Measurements from ENCODE around the gene DMBX1. TPM values are rescaled to one million over a fixed set of nuclear protein-coding genes. Genes with fewer than 3 reads are reported as not detected.

The DMBX1 gene
- total and polyA plus RNA-seq, 4 experiments from 2014 or later = not detected

- intact Hi-C loops (cut with micrococcal nuclease) = no loop called here
- H3K36me3 Mint-ChIP-seq = no peaks in the 10 kb centered on the region
- no peak overlapping the region for H3K4me3 Mint-ChIP-seq
- H3K27ac Mint-ChIP-seq = no peak overlapping the region
- no peak overlapping the region for H3K27ac ChIP-seq (ENCODE audit: low read depth, low read length)
- no peaks in the 10 kb centered on the region for H3K36me3 ChIP-seq (ENCODE audit: insufficient read depth, low read length)
- H3K27me3 Mint-ChIP-seq = peaks cover 24 to 31% of the 10 kb centered on the region in 2 donors
- DNase-seq = no peak
- ChIA-PET CTCF (ENCODE audit: partially characterized antibody) (interaction anchor here (1.1 kb wide), 1 partner anchor 14 kb away, joined by 4 read pairs; no protein-coding TSS in a partner anchor), POLR2A (ENCODE audit: partially characterized antibody) (no interaction called here)
- H3K4me3 ChIP-seq (ENCODE audit: low read length in 2 of 2) = no peak overlapping the region
- H3K4me1 ChIP-seq (ENCODE audit: insufficient read depth, low read length) = no peaks in the 10 kb centered on the region
- peaks cover 0 to 5% (median 2%) of the 10 kb centered on the region in 4 donors for H3K4me1 Mint-ChIP-seq
- H3K27me3 ChIP-seq (ENCODE audit: insufficient read depth, low read length) = no peaks in the 10 kb centered on the region
- H3K9me3 Mint-ChIP-seq = no peaks in the 10 kb centered on the region
- no peaks in the 10 kb centered on the region for H3K9me3 ChIP-seq (ENCODE audit: control insufficient read depth in 1 of 2, low read length in 2 of 2)
Observed at GRCh38 chr1:46461017-46461808, 28.4 kb upstream of the DMBX1 start.

DNA sequence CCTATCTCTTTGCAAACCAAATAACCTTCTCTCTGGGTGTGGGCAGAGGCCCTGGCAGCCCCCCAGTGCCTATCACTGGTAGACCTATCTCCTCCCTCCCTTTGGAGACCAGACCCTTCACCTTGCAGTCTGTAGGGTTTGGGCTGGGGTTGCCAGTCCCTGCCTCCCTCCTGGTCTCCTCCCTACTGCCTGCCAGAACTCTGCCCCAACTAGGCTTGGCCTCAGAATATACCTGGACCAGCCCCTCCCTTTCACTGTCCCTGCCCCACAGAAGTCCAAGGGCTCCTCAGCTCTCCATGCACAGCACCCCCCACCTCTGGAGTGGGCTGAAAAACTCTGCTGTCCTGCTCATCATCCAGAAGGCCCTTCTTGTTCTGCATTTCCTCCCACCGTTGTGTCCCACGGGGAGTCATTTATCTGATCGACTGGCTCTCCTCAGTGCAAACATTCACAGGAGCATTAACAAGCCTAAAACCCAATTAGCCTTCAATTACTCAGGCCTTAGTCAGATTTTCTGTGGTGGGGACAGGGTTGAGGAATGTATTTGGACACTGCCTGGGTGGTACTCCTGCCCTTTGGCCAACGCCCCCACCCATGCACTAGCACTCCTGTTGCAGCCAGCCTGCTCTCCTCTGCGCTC is 27.7 kb upstream of the DMBX1 start:
- H3K4me1 Mint-ChIP-seq = peaks cover 2 to 7% (median 4%) of the 10 kb centered on the region in 4 donors
- CTCF ChIA-PET (ENCODE audit: partially characterized antibody) = interaction anchor here (1.0 to 1.1 kb wide), 2 partner anchors 15 to 16 kb away, joined by 4 read pairs; no protein-coding TSS in a partner anchor
- H3K36me3 Mint-ChIP-seq = no peaks in the 10 kb centered on the region
- DNase-seq = no peak
- H3K27ac Mint-ChIP-seq = no peak overlapping the region
- H3K36me3 ChIP-seq (ENCODE audit: insufficient read depth, low read length) = no peaks in the 10 kb centered on the region
- H3K27ac ChIP-seq (ENCODE audit: low read depth, low read length) = no peak overlapping the region
- POLR2A ChIA-PET (ENCODE audit: partially characterized antibody) = no interaction called here
- H3K4me3 ChIP-seq (ENCODE audit: low read length in 2 of 2) = no peak overlapping the region
- no peaks in the 10 kb centered on the region for H3K9me3 ChIP-seq (ENCODE audit: control insufficient read depth in 1 of 2, low read length in 2 of 2)
- peaks cover under 1% of the 10 kb centered on the region for H3K27me3 ChIP-seq (ENCODE audit: insufficient read depth, low read length)
- no peak overlapping the region for H3K4me3 Mint-ChIP-seq
- peaks cover 26 to 33% of the 10 kb centered on the region in 2 donors for H3K27me3 Mint-ChIP-seq
- intact Hi-C loops (cut with micrococcal nuclease) = no loop called here
- H3K4me1 ChIP-seq (ENCODE audit: insufficient read depth, low read length) = peaks cover 1% of the 10 kb centered on the region
- no peaks in the 10 kb centered on the region for H3K9me3 Mint-ChIP-seq

DNA sequence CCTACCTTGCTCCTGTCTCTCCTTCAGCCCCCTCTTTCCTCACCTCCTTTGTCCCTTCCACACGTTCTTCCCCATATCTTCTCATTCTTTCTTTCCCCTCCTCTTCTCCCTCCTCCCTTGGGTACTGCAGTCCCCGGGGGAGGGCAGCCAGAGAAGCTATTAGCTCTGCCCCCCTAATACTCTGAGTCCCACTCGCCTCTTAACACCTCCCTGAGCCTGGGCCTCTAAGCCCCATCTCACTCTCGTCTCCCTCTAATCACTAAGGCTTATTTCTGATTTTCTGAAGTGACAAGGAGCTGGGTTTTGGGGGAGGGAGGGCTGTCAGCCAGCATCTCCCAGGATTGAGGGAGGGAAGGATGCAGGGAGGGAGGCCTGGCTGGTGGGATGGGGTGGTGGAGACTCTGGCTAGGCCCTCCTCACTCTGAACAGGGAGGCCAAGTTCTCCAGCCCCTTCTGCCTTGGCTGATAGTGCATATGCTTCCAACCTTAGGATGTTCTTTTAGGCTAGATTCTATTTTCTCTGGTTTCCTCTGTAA is 25.6 kb upstream of the DMBX1 start:
- DNase-seq = no peak
- Mint-ChIP-seq H3K4me1 (peaks cover 8 to 11% (median 10%) of the 10 kb centered on the region in 4 donors), H3K27ac (no peak overlapping the region), H3K4me3 (no peak overlapping the region), H3K9me3 (no peaks in the 10 kb centered on the region), H3K36me3 (no peaks in the 10 kb centered on the region), H3K27me3 (peaks cover 32 to 46% of the 10 kb centered on the region in 2 donors)
- Histone ChIP-seq H3K4me3 (ENCODE audit: low read length in 2 of 2) (no peak overlapping the region), H3K9me3 (ENCODE audit: control insufficient read depth in 1 of 2, low read length in 2 of 2) (no peaks in the 10 kb centered on the region), H3K27me3 (ENCODE audit: insufficient read depth, low read length) (peaks cover 19% of the 10 kb centered on the region), H3K4me1 (ENCODE audit: insufficient read depth, low read length) (peaks cover 4% of the 10 kb centered on the region), H3K36me3 (ENCODE audit: insufficient read depth, low read length) (no peaks in the 10 kb centered on the region), H3K27ac (ENCODE audit: low read depth, low read length) (no peak overlapping the region)
- intact Hi-C loops (cut with micrococcal nuclease) = no loop called here
- ChIA-PET POLR2A (ENCODE audit: partially characterized antibody) (no interaction called here), CTCF (ENCODE audit: partially characterized antibody) (no interaction called here)

DNA sequence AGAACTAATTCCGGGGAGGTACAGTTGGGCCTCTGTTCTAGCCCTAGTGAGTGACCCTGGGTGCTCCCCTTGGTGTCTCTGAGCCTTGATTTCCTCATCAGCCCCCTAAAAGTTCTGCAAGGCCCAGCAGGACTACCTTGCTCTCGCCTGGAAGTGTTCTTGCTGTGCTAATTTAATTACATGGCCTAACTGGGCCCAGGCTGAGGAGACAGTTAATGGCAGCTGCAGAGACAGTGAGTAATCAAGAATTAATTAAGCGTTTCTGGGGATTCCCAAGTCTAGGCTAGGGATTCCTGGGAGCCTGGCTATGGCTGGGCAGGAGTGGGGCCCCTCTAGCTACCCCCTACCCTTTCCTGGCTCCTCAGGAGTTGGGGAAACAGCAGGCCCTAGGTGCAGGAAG is 24.7 kb upstream of the DMBX1 start:
- H3K27me3 ChIP-seq (ENCODE audit: insufficient read depth, low read length) = peaks cover 19% of the 10 kb centered on the region
- intact Hi-C loops (cut with micrococcal nuclease) = no loop called here
- peaks cover 4% of the 10 kb centered on the region for H3K4me1 ChIP-seq (ENCODE audit: insufficient read depth, low read length)
- H3K4me3 ChIP-seq (ENCODE audit: low read length in 2 of 2) = no peak overlapping the region
- ChIA-PET CTCF (ENCODE audit: partially characterized antibody) (no interaction called here), POLR2A (ENCODE audit: partially characterized antibody) (no interaction called here)
- H3K36me3 ChIP-seq (ENCODE audit: insufficient read depth, low read length) = no peaks in the 10 kb centered on the region
- peaks cover 31 to 43% of the 10 kb centered on the region in 2 donors for H3K27me3 Mint-ChIP-seq
- peaks cover 8 to 11% (median 10%) of the 10 kb centered on the region in 4 donors for H3K4me1 Mint-ChIP-seq
- H3K27ac Mint-ChIP-seq = no peak overlapping the region
- no peaks in the 10 kb centered on the region for H3K9me3 Mint-ChIP-seq
- H3K4me3 Mint-ChIP-seq = peak overlapping the region in 1 of 8 donors; percentile 3
- H3K27ac ChIP-seq (ENCODE audit: low read depth, low read length) = no peak overlapping the region
- H3K9me3 ChIP-seq (ENCODE audit: control insufficient read depth in 1 of 2, low read length in 2 of 2) = no peaks in the 10 kb centered on the region
- H3K36me3 Mint-ChIP-seq = no peaks in the 10 kb centered on the region
- no peak for DNase-seq

- POLR2A ChIA-PET (ENCODE audit: partially characterized antibody) = no interaction called here
Observed at GRCh38 chr1:46465981-46466476, 23.6 kb upstream of the DMBX1 start.

DNA sequence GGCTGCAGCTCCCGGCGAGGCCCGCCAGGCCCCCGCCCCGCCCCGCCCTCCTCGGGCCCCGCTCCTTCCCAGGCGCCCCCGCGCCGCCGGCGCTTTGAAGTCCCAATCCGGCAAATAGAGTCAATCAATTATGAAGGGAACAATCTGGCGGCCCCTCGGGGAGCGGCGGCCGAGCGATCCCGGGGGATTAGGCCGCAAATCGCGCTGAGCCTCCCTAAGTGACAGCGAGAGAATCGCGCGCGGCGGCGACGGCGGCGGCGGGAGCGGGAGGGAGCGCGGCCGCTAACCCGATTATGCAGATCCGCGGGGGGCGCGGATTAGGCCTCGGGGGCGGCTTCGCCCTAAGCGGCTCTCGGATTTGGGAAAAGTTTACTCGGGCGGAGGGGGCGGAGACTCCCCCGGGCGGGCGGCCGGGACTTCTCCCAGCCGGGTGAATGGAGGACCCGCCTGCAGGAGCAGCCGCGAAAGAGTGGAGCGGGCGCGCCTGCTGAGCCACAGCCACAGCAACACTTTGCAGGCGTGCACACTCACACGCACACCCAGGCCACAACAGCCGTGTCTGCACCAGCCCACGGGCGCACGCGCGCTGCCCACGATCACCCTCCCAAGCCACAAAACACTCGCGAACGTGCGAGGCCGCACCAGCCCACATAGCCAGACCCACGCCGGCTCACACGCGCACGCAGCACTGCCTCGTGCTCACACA is 23.0 kb upstream of the DMBX1 start:
- no peaks in the 10 kb centered on the region for H3K9me3 Mint-ChIP-seq
- peak overlapping the region in 1 of 2 donors; percentile 35 for H3K4me3 ChIP-seq (ENCODE audit: low read length in 2 of 2)
- H3K27me3 Mint-ChIP-seq = peaks cover 26 to 42% of the 10 kb centered on the region in 2 donors

More at GRCh38 chr1:46465981-46466476, 23.6 kb upstream of the DMBX1 start:
- peak overlapping the region in 1 of 7 donors; percentile 48 for H3K27ac Mint-ChIP-seq
- H3K4me3 Mint-ChIP-seq = peak overlapping the region; percentile 75 to 89 (median 80)
- H3K4me1 ChIP-seq (ENCODE audit: insufficient read depth, low read length) = peaks cover 4% of the 10 kb centered on the region
- H3K9me3 Mint-ChIP-seq = no peaks in the 10 kb centered on the region
- intact Hi-C loops (cut with micrococcal nuclease) = no loop called here
- no peak for DNase-seq
- peaks cover 26 to 40% of the 10 kb centered on the region in 2 donors for H3K27me3 Mint-ChIP-seq
- H3K36me3 Mint-ChIP-seq = no peaks in the 10 kb centered on the region
- H3K27me3 ChIP-seq (ENCODE audit: insufficient read depth, low read length) = peaks cover 19% of the 10 kb centered on the region
- H3K9me3 ChIP-seq (ENCODE audit: control insufficient read depth in 1 of 2, low read length in 2 of 2) = no peaks in the 10 kb centered on the region
- H3K4me1 Mint-ChIP-seq = peaks cover 8 to 11% (median 10%) of the 10 kb centered on the region in 4 donors
- CTCF ChIA-PET (ENCODE audit: partially characterized antibody) = no interaction called here
- no peak overlapping the region for H3K27ac ChIP-seq (ENCODE audit: low read depth, low read length)
- H3K4me3 ChIP-seq (ENCODE audit: low read length in 2 of 2) = no peak overlapping the region
- no peaks in the 10 kb centered on the region for H3K36me3 ChIP-seq (ENCODE audit: insufficient read depth, low read length)

GRCh38 chr1:46467183-46467504 is 22.5 kb upstream of the DMBX1 start:
- peak overlapping the region; percentile 74 to 86 (median 80) for H3K4me3 Mint-ChIP-seq
- no peaks in the 10 kb centered on the region for H3K9me3 Mint-ChIP-seq
- Histone ChIP-seq H3K27ac (ENCODE audit: low read depth, low read length) (no peak overlapping the region), H3K36me3 (ENCODE audit: insufficient read depth, low read length) (no peaks in the 10 kb centered on the region), H3K27me3 (ENCODE audit: insufficient read depth, low read length) (peaks cover 19% of the 10 kb centered on the region), H3K4me1 (ENCODE audit: insufficient read depth, low read length) (peaks cover 4% of the 10 kb centered on the region), H3K9me3 (ENCODE audit: control insufficient read depth in 1 of 2, low read length in 2 of 2) (no peaks in the 10 kb centered on the region), H3K4me3 (ENCODE audit: low read length in 2 of 2) (peak overlapping the region in 1 of 2 donors; percentile 35)
- ChIA-PET POLR2A (ENCODE audit: partially characterized antibody) (no interaction called here), CTCF (ENCODE audit: partially characterized antibody) (no interaction called here)
- H3K27ac Mint-ChIP-seq = peak overlapping the region in 2 of 7 donors; percentile 23 to 55
- peaks cover 26 to 38% of the 10 kb centered on the region in 2 donors for H3K27me3 Mint-ChIP-seq
- H3K4me1 Mint-ChIP-seq = peaks cover 8 to 10% (median 9%) of the 10 kb centered on the region in 4 donors
- intact Hi-C loops (cut with micrococcal nuclease) = no loop called here
- H3K36me3 Mint-ChIP-seq = no peaks in the 10 kb centered on the region
- DNase-seq = no peak

More for the DNA sequence above, 23.0 kb upstream of the DMBX1 start:
- Mint-ChIP-seq H3K36me3 (no peaks in the 10 kb centered on the region), H3K27ac (no peak overlapping the region), H3K4me3 (peak overlapping the region; percentile 74 to 86 (median 80)), H3K4me1 (peaks cover 8 to 11% (median 10%) of the 10 kb centered on the region in 4 donors)
- Histone ChIP-seq H3K4me1 (ENCODE audit: insufficient read depth, low read length) (peaks cover 4% of the 10 kb centered on the region), H3K27me3 (ENCODE audit: insufficient read depth, low read length) (peaks cover 19% of the 10 kb centered on the region), H3K27ac (ENCODE audit: low read depth, low read length) (no peak overlapping the region), H3K36me3 (ENCODE audit: insufficient read depth, low read length) (no peaks in the 10 kb centered on the region), H3K9me3 (ENCODE audit: control insufficient read depth in 1 of 2, low read length in 2 of 2) (no peaks in the 10 kb centered on the region)
- intact Hi-C loops (cut with micrococcal nuclease) = no loop called here
- POLR2A ChIA-PET (ENCODE audit: partially characterized antibody) = no interaction called here
- CTCF ChIA-PET (ENCODE audit: partially characterized antibody) = no interaction called here
- DNase-seq = no peak
